H1 (cell line): ENCODE measurements around the gene FAM184B. TPM values are rescaled to one million over a fixed set of nuclear protein-coding genes. Genes with fewer than 3 reads are reported as not detected.

Experiments
- ASH2L ChIP-seq: fragments of 200-600, 300-600 bp; sonication (generic); IDR thresholded peaks from one replicate; pipeline ENCODE4 v1.7.1; 2017; ENCODE audit warnings: low read length
- BACH1 ChIP-seq: IDR thresholded peaks from 2 replicates; pipeline ENCODE4 v1.6.1; 2012; ENCODE audit warnings: low read length, improper control_type of control experiment
- BRCA1 ChIP-seq: IDR thresholded peaks from 2 replicates; pipeline ENCODE4 v1.6.1; 2012; ENCODE audit warnings: low read depth, low read length, improper control_type of control experiment
- CHD1 ChIP-seq: IDR thresholded peaks from 2 replicates; pipeline ENCODE4 v1.6.1; 2012; ENCODE audit warnings: low read depth, low read length, improper control_type of control experiment
- CHD2 ChIP-seq: IDR thresholded peaks from 2 replicates; pipeline ENCODE4 v1.6.1; 2012; ENCODE audit warnings: low read length, improper control_type of control experiment
- CTBP2 ChIP-seq: IDR thresholded peaks from 2 replicates; pipeline ENCODE4 v1.7.0; 2011; ENCODE audit warnings: borderline replicate concordance, mild to moderate bottlenecking, moderate library complexity, mixed read lengths, low read length; ENCODE audit not compliant: insufficient read depth, insufficient read length
- GTF2F1 ChIP-seq: IDR thresholded peaks from 2 replicates; pipeline ENCODE4 v1.6.1; 2012; ENCODE audit warnings: low read depth, low read length, improper control_type of control experiment, borderline replicate concordance
- HDAC2 ChIP-seq, 2 experiments: fragments of 300-600 bp in 1 of 2; sonication (generic) in 1 of 2; IDR thresholded peaks; 2 replicates each; pipeline ENCODE4 v1.6.1; 2011 to 2012; ENCODE audit warnings: low read depth in 2 of 2, low read length in 2 of 2, mild to moderate bottlenecking in 2 of 2, moderate library complexity in 2 of 2, borderline replicate concordance in 1 of 2, inconsistent platforms in 1 of 2
- JUN ChIP-seq: IDR thresholded peaks from 2 replicates; pipeline ENCODE4 v1.6.1; 2011; ENCODE audit warnings: low read depth, mild to moderate bottlenecking, improper control_type of control experiment, low read length
- KDM1A ChIP-seq: fragments of 200-600, 300-600 bp; sonication (generic); IDR thresholded peaks from 2 replicates; pipeline ENCODE4 v1.7.1; 2016; ENCODE audit warnings: mild to moderate bottlenecking, low read length, borderline replicate concordance
- MAX ChIP-seq: IDR thresholded peaks from 2 replicates; pipeline ENCODE4 v1.6.1; 2012; ENCODE audit warnings: inconsistent platforms
- PHF8 ChIP-seq: fragments of 200-600 bp; sonication (generic); conservative IDR thresholded peaks from 2 replicates; pipeline ENCODE4 v1.7.1; 2012; ENCODE audit warnings: low read depth, mild to moderate bottlenecking, inconsistent platforms, low read length, moderate library complexity
- RAD21 ChIP-seq, 2 experiments: IDR thresholded peaks in 1 of 2; conservative IDR thresholded peaks in 1 of 2; 2 replicates each; pipeline ENCODE4 v1.6.1; 2011; ENCODE audit warnings: low read depth in 2 of 2, low read length in 2 of 2, improper control_type of control experiment in 1 of 2, inconsistent platforms in 1 of 2, mild to moderate bottlenecking in 1 of 2, moderate library complexity in 1 of 2
- RBBP5 ChIP-seq: IDR thresholded peaks from 2 replicates; pipeline ENCODE4 v1.7.1; 2012; ENCODE audit warnings: low read depth, mild to moderate bottlenecking, inconsistent platforms, low read length, moderate library complexity, borderline replicate concordance
- RNF2 ChIP-seq: fragments of 200-900, 300-1000 bp; sonication (generic); IDR thresholded peaks from 2 replicates; pipeline ENCODE4 v1.7.1; 2016; ENCODE audit warnings: borderline replicate concordance, low read depth, mild to moderate bottlenecking, antibody characterized with exemption, low read length; ENCODE audit not compliant: poor library complexity, severe bottlenecking; ENCODE audit errors: missing control alignments
- SIN3A ChIP-seq, 2 experiments: IDR thresholded peaks in 1 of 2; conservative IDR thresholded peaks in 1 of 2; 2 replicates each; pipeline ENCODE4 v1.6.1; 2011 to 2012; ENCODE audit warnings: low read length in 2 of 2, improper control_type of control experiment in 1 of 2, low read depth in 1 of 2, mild to moderate bottlenecking in 1 of 2
- SIX5 ChIP-seq: IDR thresholded peaks from 2 replicates; pipeline ENCODE4 v1.6.1; 2011; ENCODE audit warnings: mild to moderate bottlenecking, low read depth, low read length
- SP4 ChIP-seq: IDR thresholded peaks from 2 replicates; pipeline ENCODE4 v1.6.1; 2012; ENCODE audit warnings: low read length, inconsistent platforms
- TAF1 ChIP-seq: IDR thresholded peaks from 2 replicates; pipeline ENCODE4 v1.6.1; 2011; ENCODE audit warnings: mild to moderate bottlenecking, low read depth, low read length
- TBP ChIP-seq: IDR thresholded peaks from 2 replicates; pipeline ENCODE4 v1.6.1; 2011; ENCODE audit warnings: low read depth, low read length, improper control_type of control experiment
- TEAD4 ChIP-seq: IDR thresholded peaks from 2 replicates; pipeline ENCODE4 v1.6.1; 2012; ENCODE audit warnings: low read depth, low read length, inconsistent platforms, mixed read lengths
- YY1 ChIP-seq: IDR thresholded peaks from 2 replicates; pipeline ENCODE4 v1.6.1; 2011; ENCODE audit warnings: low read depth, mild to moderate bottlenecking, low read length
- polyA plus RNA-seq, 7 experiments: library from polyadenylated mRNA; depleted of rRNA in 3 of 7; stranded (reverse) in 5 of 7; unstranded in 2 of 7; fragments of >200 nt in 5 of 7; fragments of 200-250 nt in 2 of 7; gene quantifications; 1 replicate in 5 of 7; 2 replicates in 1 of 7; 4 replicates in 1 of 7; pipeline versions ENCODE4 v1.2.1 to v1.2.3, GENCODE V29; 2011 to 2013; ENCODE audit warnings: missing spikeins in 2 of 7, mixed read lengths in 2 of 7
- total RNA-seq: library from RNA; stranded (reverse); fragmentation: NEBNext Ultra II Directional; extraction: Animal tissue kit (Norgen Biotek cat#: 25700); gene quantifications from 2 replicates; pipeline ENCODE4 v1.2.1, GENCODE V29; 2021

Gene FAM184B
- total and polyA plus RNA-seq, 2 of the 8 experiments (the other 6 are each of a cell fraction or from before 2014, with no cell fraction given), result 0.05 to 0.39 TPM

DNA sequence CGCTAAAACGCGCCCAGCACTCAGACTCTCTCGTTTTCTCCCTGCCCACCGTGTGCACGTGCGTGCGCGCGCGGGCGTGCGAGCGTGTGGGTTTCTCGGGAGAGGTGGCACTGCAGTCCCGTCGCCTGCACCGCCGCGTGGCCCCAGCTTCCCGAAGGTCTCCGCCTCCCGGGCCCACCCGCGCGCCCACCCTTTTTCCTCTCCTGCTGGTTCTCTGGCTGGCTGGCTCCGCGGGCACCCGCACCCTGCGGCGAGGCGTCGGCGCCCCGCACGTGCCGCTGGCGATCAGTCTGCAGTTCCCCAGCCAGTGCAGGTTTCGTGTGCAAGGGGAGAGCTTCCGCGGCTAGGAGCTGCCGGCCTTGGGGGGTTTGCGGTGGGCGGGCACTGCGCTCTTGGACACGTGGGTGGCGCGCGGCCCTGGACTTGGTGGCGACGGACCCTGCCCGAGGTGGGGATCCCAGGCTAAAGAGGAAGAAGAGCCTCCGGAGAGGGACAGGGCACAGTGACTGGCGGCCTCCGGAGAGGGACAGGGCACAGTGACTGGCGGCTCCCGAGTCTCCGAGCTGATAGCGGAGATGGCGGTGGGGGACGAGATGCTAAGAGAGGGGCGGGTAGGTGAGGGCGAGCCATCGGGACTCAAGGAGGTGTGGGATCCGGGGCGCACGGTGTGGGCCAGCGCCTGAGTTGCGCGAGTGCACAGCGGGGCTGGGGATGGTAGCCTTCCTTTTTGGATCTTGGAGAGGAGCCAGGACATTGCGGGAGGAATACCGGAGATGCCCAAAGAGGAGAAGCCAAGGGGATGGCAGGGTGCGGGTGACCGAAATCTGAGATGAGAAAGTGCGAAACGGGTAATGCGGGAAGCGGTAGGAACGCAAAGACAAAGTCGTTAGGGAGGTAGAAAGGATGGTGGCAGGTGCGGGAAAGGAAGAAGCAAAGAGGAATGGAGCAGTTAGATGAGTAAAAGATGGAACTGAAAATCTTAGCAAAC lies at the start of gene FAM184B (continued):
- TF ChIP-seq BACH1, result no peak
- no peak for TF ChIP-seq SP4
- TF ChIP-seq CTBP2, result no peak
- TF ChIP-seq KDM1A, result no peak
- TF ChIP-seq RAD21 (IDR thresholded peaks at IDR 0.05 in 1 of 2, conservative IDR thresholded peaks at IDR 0.05 in 1 of 2; ENCODE audit: low read depth in 2 of 2, low read length in 2 of 2), result no peak
- TF ChIP-seq TBP, result no peak
- no peak for TF ChIP-seq GTF2F1
- peak; percentile 88 for TF ChIP-seq RNF2
- no peak for TF ChIP-seq TEAD4
- no peak for TF ChIP-seq JUN
- TF ChIP-seq CHD2, result no peak
- TF ChIP-seq PHF8, result peak; percentile 43; the same call in 1 of the 2 replicates
- TF ChIP-seq HDAC2 (IDR thresholded peaks at IDR 0.05; ENCODE audit: borderline replicate concordance in 1 of 2, low read depth in 2 of 2, low read length in 2 of 2), result 0 out of 4 replicates have a peak, but pooled peaks of 1 of the 2 experiments have one; percentile 14
- TF ChIP-seq BRCA1, result no peak
- peak; percentile 56; the same call in 1 of the 2 replicates for TF ChIP-seq RBBP5
- TF ChIP-seq CHD1, result no peak
- TF ChIP-seq MAX, result peak; percentile 97
- TF ChIP-seq SIX5, result no peak
- no peak for TF ChIP-seq YY1
- TF ChIP-seq ASH2L, result no peak
- TF ChIP-seq SIN3A (conservative IDR thresholded peaks at IDR 0.05 in 1 of 2, IDR thresholded peaks at IDR 0.05 in 1 of 2; ENCODE audit: low read depth in 1 of 2, low read length in 2 of 2), result 0 out of 4 replicates have a peak, but pooled peaks of 1 of the 2 experiments have one; percentile 23
- no peak for TF ChIP-seq TAF1
